GM21737 (cell line): ENCODE data around the gene FRMD7.
"Not testable (repeated sequence)": the region's sequence is repeated elsewhere in the genome, so short reads cannot be mapped to it uniquely, and the experiment has no call there.

Source experiments
- ATAC-seq: cut with Tn5 transposase; IDR thresholded peaks from one replicate; pipeline ENCODE4 v1.9.1; 2021; ENCODE audit warnings: mild to moderate bottlenecking, moderate library complexity; ENCODE audit not compliant: unreplicated experiment

Gene FRMD7

DNA sequence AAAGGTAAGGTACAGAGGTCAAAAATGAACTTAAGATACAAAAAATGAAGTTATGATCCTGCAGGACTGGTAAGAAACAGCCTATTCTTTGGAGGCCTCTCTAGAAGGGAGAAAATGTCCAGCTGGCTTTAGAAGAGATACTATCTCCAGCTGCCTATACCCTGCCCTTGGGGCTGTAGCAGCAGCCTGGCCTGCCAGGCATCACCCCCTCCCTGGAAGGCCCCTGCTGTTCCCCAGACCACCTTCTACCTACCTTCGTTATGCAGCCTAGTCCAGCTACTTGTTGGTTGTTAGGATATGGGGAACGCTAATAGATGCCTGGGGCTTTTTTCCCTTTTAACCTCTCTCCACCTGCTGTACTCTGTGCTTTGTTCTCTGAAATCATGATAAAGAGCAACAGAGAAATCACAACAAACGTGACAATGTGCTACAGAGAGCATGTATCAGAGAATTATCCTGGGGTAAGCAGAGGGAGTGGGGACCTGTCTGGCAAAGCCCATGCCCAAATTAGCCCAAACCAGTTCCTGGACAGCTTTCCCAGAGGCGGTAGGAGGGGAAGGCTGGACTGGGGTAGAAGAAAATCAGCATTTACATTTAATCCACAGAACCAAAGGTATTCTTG lies 34.5 kb downstream of the FRMD7 start:
- ATAC-seq: no peak

DNA sequence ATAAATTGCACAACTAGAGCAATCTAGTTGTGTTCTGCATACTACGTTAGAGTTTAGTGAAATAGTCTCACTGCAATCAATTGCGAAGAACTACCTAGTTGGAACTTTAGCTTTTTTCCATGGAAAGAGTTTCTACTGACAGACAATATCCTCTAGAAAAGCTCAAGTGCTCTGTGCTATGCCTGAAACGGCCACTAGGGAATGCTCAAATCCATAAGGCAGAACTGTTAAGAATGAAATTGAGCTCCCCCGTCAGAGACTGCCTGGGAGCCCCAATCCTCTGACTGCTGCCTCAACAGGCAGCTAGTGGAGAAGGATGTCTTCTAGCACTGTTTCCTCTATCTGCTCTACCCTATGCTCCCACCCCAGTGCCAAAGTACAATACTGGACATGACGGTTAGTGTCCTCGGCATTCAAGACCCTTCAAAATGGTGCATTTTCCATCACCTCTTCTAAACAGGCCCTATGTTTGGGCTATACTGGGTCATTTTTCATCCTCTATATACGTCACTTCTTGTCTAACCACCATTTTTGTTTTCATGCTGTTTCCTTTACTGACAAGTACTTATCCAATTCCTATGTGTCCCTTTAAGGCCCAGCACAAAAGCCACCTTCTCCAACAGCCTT lies 35.3 kb downstream of the FRMD7 start:
- ATAC-seq: peak; percentile 72

DNA sequence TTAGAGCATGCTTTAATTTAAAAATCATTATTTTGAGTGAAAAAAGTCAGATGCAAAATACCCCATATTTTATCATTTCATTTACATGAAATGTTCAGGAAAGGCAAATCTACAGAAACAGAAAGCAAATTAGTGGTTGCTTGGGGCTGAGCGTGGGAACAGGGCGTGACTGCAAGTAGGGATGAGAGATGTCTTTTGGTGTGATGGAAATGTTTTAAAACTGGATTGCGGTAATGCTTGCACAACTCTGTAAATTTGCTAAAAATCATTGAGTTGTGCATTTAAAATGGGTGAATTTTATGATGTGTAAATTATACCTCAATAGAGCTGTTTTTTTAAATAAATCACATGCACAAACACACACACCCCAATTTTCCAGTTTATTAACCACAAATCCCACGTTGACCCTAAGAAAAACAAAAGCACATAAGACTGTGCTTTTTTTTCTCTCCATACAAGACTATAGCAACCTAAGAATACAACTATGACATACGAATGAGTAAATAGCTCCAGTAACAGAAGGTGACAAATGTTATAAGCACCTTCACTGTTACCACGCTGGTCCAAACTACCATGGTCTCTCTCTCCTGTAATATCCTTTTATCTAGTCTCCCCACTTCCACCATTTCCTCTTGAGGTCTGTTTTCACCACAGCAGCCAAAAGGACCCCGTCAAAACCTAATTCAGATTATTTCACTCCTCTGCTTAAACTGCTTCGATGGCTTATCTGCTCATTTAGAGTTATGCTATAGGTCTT lies 37.2 kb downstream of the FRMD7 start:
- no peak for ATAC-seq

DNA sequence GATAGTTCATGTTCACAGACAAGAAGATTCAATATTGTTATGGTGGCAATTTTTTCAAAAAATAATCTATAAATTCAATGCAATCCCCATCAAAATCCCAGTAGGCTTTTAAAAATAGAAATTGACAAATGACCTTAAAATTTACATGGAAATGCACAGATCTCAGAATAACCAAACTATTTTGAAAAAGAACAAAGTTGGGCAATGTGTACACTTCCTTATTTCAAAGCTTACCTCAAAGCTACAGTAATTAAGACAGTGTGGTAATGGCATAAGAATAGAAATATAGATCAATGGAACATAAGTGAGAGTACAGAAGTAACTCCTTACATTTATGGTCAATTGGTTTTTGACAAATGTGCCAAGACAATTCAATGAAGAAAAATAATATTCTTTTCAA lies 39.0 kb downstream of the FRMD7 start:
- ATAC-seq: no peak

DNA sequence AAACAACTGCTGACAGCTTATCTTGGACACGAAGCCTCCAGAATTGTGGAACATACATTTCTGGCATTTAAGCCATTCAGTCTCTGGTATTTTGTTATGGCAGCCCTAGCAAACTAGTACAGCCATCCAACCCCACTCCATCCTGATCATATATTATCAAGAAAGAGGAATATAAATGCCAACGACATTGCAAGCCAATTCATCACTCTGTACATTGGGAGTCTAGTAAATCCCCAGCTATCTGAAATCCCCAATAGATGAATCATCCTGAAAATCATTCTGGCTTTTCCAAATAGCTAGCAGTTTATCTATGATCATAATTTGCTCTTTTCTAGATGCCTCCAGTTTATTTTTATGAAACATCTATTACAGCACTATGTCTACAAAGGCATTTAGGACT lies 41.1 kb downstream of the FRMD7 start:
- ATAC-seq: no peak

DNA sequence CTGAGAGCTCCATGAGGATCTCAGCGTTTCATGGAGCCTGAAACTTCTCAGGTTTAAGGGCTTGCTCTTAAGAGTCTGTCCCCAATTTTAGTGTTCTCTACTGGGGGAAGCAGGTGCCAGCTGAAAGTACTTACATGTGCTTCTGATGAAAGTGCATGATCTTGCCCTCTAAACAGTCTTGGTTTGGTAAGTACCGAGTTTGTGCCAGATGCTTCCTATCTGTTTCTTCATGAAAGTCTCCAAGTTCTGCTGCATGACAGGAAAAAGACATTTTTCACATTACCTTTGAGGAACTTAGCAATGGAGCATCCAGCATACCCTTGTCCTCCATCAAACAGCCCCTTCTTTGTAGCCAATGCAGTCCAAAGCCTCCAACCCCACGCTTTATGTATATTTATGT lies 42.0 kb downstream of the FRMD7 start:
- no peak for ATAC-seq

DNA sequence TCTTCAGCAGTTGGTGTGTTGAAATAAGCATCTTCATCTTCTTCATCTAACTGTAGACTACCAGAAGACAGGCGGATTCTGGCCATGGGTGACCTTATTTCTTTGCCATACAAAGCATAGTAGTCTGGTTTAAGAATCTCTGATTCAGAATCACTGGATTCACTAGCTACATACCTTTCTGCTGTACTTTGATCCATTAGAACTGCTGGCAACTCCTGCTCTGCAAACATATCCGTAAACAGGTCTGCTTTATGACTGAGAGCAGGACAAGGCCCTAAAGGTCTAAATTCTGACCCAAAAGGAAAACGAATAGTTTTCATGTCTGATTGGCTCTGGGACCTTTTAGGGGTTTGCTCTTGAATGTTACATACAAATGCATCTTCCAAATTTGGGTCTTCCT lies 49.9 kb downstream of the FRMD7 start:
- ATAC-seq: no peak

DNA sequence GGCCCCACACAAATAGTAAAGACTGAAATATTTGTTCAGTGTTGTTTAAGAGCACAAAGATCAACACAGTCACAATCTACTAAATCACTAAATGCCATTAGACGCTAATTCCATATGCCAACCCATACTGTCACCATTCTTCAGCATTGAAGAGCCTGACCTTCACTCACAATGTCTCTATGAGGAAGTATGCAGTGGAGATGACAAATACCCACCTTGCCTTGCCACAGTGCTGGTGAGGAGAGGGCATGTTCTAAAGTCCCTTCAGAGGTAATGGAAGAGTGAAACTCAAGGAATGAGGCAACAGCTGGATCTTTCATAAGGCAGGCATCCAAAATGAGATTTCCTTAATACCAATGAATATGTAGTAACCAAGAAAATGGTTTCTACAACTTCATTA lies 50.4 kb downstream of the FRMD7 start:
- no peak for ATAC-seq

DNA sequence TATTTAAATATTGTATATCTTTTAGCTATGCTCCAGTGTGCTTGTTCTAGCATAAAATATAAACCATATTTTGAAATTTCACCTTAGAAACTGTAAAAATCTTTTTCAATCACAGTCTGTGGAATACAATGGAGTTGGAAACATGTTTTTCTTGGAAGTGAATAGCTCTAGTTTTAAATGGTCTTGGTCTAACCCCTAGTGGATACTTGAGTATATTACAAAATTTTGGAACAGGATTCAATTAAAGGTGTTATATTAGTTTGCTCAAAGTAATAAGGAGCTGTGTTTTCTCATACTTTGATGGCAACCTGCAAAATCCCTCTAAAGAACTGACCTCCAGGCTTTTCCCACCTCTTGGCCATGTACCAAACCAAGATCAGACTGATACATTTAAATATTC lies 56.6 kb downstream of the FRMD7 start:
- no peak for ATAC-seq

DNA sequence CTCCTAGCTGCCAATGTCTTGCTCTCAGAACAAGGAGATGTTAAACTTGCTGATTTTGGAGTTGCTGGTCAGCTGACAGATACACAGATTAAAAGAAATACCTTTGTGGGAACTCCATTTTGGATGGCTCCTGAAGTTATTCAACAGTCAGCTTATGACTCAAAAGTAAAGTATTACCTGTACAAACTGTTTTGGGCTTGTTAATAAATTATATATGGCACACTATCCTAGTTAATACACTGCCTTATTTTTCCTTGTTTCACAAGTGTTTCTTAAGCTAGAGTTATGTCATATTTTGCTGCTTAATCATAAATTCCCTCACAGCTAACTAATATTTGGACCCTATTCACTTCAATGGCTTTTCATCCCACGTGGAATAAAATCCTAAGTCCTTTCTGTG lies 59.4 kb downstream of the FRMD7 start:
- ATAC-seq: no peak

DNA sequence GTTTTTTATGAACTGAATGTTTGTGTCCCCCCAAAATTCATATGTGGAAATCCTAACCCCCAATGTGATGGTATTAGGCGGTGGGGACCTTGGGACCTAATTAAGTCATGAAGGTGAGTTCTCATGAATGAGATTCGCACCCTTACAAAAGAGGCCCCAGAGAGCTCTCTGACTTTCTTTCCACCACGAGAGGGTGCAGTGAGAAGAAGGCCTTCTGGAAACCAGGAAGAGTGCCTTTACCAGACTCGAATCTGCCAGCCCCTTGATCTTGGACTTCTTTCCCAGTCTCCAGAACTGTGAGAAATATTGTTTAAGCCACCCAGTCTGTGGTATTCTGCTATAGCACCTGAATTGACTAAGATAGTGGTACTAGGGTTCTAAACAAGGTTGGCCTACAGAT lies 64.0 kb downstream of the FRMD7 start:
- no peak for ATAC-seq

DNA sequence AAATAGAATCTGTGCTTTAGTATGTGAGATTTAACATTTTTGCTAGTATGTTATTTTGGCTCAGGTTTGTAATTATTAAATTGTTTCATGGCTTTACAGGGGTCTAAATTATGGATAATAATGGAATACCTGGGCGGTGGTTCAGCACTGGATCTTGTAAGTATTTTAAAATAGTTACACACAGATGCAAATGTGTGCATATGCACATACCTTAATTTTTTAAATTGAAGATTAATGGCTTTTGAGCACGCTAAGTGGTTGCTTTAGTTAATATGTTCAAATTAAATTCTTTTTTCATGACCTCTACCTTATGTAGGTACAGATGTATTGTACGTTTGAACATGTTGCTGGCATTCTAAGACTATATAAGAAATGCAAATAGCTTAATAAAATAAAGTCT lies 64.5 kb downstream of the FRMD7 start:
- ATAC-seq: no peak

DNA sequence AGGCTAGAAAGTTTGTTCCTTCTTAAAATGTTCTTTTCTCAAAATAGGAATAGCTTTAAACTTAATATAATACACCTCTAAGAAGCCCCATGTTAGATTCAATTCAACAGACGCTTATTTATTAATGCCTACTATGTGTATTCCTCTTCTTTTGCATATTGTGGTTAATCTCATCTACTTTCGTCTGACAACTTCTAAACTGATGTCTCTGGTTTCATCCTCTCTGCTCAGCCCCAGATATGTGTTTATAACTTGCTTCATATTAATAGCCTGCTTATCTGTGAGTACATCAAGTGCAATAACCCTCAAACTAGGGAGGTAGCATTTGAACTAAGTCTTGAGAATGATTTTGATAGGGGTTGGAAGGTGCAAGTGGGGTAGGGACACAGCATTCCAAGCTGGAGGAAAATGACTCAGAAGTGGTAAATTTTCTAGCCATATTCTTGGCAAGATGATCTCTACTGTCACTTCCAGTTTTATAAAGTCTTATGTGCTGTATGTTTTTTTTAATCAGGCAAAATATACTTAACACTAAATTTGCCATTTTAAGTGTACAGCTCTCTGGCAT lies 67.8 kb downstream of the FRMD7 start:
- ATAC-seq: no peak

DNA sequence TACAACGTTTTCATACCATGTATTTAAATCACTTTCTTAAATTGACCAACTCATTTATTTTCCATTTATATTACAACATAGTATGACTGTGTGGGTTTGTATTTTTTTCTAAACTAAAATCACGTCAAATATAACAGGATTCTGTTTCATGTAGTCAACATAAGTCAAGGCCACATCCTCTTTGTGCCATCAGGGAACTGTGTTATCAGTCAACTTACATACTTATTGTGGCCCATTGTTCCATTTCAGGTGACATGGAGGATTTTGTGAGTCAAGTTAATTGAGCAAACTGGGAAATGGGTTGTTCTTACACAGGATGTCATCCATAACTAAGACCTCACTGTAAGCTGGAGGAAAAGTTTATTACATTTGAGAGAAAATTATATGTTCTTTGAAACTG lies 68.8 kb downstream of the FRMD7 start:
- ATAC-seq: no peak

DNA sequence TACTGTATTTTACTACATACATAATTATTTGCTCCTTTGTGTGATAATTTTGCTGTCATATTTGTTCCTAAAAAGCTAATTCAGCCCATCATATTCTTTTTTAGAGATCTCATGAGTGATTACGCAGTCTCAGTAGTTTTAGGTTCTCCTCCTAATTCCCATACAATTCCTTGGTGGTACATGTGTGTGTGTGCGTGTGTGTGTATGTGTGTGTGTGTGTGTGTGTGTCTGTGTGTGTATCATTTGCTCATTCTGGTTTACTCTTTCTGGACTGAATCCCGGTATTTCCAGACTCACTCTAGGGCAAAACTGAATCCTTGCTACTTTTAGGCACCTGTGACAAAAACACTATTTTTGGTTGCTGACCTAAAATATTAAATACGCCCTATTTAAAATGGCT lies 69.8 kb downstream of the FRMD7 start:
- no peak for ATAC-seq

DNA sequence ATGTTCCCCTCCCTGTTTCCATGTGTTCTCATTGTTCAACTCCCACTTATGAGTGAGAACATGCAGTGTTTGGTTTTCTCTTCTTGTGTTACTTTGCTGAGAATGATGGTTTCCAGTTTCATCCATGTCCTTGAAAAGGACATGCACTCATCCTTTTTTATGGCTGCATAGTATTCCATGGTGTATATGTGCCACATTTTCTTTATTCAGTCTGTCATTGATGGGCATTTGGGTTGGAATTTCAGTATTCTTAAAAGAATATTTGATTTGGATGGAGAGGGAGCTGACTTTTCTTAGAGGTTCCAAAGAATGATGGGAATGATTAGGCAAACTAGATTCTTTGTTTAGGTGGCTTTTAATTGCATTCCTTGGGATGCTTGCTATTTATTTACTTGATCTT lies 76.0 kb downstream of the FRMD7 start:
- not testable (repeated sequence) for ATAC-seq

DNA sequence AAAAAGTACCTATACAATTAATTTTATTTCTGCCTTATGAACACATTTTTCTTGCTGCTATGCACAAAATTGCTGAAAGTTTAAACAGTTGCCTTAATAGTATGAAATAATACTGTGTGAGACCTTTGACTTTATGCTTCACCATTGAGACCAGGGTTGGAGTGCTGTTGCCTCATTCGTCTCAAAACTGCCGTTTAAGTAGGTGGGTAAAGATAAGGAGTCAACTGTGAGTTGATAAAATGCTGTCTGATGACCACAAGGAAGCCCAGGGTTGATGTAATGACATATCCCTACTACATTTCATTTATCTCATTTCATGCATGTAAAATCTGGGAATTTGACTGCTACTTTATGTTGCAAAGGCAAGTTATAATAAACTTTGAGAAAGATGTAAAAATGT lies 81.3 kb downstream of the FRMD7 start:
- no peak for ATAC-seq

DNA sequence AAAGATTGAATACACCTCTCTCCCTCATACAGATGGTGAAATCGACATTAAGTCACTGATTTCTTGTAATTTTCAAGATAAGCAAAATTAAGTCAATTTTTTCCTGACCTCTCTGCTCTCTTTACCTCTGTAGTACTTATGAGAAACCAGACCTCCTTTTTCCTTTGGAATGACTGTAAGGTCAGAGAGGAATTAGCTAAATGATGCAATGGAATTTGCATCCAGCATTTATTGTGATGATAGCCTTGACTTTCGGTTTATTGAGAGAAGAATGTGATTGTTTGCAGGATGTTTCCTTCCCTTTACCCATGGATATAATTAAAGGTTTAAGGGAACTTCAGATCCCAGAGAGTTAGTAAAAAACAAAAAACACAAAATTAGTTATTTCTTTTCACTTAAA lies 82.4 kb downstream of the FRMD7 start:
- no peak for ATAC-seq

DNA sequence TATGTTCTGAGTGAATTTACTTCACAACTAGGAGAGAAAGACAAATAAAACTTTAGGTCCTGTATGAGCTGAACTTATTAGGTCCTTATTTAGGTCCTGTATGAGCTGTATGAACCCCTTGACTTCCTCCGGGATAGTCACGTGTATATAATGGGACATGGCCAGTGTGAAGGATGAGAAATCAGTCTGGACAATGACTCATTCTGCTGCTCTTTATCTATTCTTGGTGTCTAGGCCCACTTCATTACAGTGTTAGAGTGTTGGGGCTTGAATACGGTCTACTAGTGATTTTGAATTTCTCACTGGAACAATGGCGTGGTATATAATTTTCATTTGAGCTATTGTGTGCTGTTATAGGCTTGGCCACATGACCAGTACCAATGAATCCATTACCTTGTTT lies 82.9 kb downstream of the FRMD7 start:
- no peak for ATAC-seq

DNA sequence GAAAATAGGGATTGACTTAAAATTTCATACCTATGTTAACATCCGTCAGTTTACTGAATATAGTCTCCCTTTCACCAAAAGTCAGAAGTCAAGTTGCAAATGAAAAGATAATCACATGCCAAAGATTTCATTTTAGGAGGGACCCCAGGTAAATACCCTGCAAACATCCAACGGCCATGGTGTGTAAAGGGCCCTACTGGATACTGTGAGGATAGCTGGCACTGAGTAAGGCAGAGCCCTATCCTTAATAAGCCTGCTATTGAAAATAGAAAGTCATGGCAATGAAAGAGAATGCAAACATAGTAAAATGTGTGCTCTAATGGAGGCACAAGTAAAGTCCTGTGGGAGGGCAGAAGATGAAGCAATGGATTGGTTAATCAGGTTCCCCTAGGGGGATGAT lies 83.8 kb downstream of the FRMD7 start:
- no peak for ATAC-seq

DNA sequence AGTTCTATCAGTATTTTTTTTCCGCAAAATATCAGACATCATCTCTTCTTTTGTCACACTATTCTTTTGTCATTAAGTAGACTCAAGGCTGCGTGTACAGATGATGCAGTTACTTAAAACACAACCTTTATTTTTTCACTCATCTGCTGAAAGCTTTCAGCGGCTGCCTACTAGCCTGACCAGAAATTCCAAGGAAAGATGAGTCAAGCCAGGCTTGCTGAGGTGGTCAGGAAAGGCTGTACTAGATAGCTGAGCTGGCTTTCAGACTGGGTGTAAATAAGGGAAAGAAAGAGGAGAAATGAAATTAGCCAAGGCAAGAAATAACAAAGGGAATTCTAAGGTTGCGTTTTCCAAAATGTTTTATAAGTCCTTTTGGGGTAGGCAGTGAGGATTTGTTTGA lies 86.8 kb downstream of the FRMD7 start:
- ATAC-seq: no peak

DNA sequence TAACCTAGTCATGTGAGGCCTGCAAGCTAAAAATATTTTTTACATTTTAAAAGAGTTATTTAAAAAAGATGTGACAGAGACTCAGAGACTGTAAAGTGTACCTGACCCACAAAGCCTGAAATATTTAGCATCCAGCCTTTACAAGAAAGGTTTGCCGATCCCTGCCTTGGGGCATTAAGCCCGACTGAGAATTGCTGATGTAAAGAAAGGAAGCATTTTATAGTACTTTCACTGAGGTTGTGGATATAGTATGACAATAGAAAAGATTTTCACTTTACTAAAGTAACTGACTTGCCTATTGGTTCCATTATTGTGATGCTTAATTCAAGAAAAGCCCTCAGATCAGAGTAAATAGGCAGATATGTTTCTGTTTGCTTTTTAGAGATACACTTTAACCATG lies 87.8 kb downstream of the FRMD7 start:
- no peak for ATAC-seq
